Stimulated activated CD8-positive, alpha-beta memory T cell treated with anti-CD3 and anti-CD28 coated beads, Interleukin-4, amount 100 ng/mL, for 4 hours (primary cell): ENCODE measurements around the gene MS4A5.

Experiments used
- DNase-seq, 2 donors: peaks; one replicate each; pipeline ENCODE4 v3.0.0-alpha.2; 2020; ENCODE audit warnings: low read depth in 2 of 2, low spot score in 1 of 2

The MS4A5 gene

GRCh38 chr11:60477035-60477445 is 47.7 kb downstream of the MS4A5 start:
- no peak for DNase-seq

GRCh38 chr11:60482361-60482760 is 53.0 kb downstream of the MS4A5 start:
- no peak for DNase-seq

GRCh38 chr11:60485987-60486386 is 56.6 kb downstream of the MS4A5 start:
- DNase-seq, result no peak

- no peak for DNase-seq
Observed at GRCh38 chr11:60492488-60493009, 63.2 kb downstream of the MS4A5 start, which contains the start of gene MS4A12. TSS of gene MS4A12 (plus strand) at chr11:60492778. CDS start at chr11:60497319, 4,541 bp downstream.

GRCh38 chr11:60493454-60493853 is 64.1 kb downstream of the MS4A5 start:
- no peak for DNase-seq
